ENCODE results near the gene PHLPP1. TPM values are rescaled to one million over a fixed set of nuclear protein-coding genes. Genes with fewer than 3 reads are reported as not detected.
A peak's percentile ranks its signal among the peaks of the same experiment; 100 is the strongest.

Gene PHLPP1
- total RNA-seq, 6 experiments from 2014 or later = 8.6 to 19.3 (median 17.0) TPM

- Histone ChIP-seq H3K4me3 (no peak overlapping the region), H3K27ac (no peak overlapping the region), H3K9me3 (no peaks in the 10 kb centered on the region), H3K4me1 (peaks cover 0 to 6% (median 0%) of the 10 kb centered on the region in 4 donors), H3K27me3 (no peaks in the 10 kb centered on the region), H3K36me3 (peaks cover 0 to 34% (median 12%) of the 10 kb centered on the region in 4 donors)
- intact Hi-C loops (cut with DNase I) = no loop called here
- WGBS (ENCODE audit: insufficient coverage, low coverage, low lambda C conversion rate, missing lambda C conversion rate) = 100% methylated on average over 1 of the region's 4 CpGs
- DNase-seq = no peak
- ATAC-seq = no peak
- no peak for TF ChIP-seq CTCF (IDR thresholded peaks at IDR 0.05)
- no peak for TF ChIP-seq POLR2A (IDR thresholded peaks at IDR 0.05)
Observed at GRCh38 chr18:62977512-62977911, 262.2 kb downstream of the PHLPP1 start.

- TF ChIP-seq POLR2A (IDR thresholded peaks at IDR 0.05) (no peak), CTCF (IDR thresholded peaks at IDR 0.05) (no peak)
- Histone ChIP-seq H3K9me3 (no peaks in the 10 kb centered on the region), H3K27ac (no peak overlapping the region), H3K4me1 (peaks cover 0 to 6% (median 0%) of the 10 kb centered on the region in 4 donors), H3K36me3 (peaks cover 0 to 30% (median 9%) of the 10 kb centered on the region in 4 donors), H3K4me3 (no peak overlapping the region), H3K27me3 (no peaks in the 10 kb centered on the region)
- intact Hi-C loops (cut with DNase I) = no loop called here
- WGBS (ENCODE audit: insufficient coverage, low coverage, low lambda C conversion rate, missing lambda C conversion rate) = 90% methylated on average over 2 of the region's 42 CpGs
- ATAC-seq = no peak
- no peak for DNase-seq
Observed at GRCh38 chr18:62978251-62979049, 263.1 kb downstream of the PHLPP1 start.

GRCh38 chr18:62979176-62979575, 263.8 kb downstream of the PHLPP1 start:
- intact Hi-C loops (cut with DNase I) = no loop called here
- 21% methylated on average over 3 of the region's 13 CpGs for whole genome bisulfite sequencing (ENCODE audit: insufficient coverage, low coverage, low lambda C conversion rate, missing lambda C conversion rate)
- Histone ChIP-seq H3K36me3 (peaks cover 0 to 30% (median 9%) of the 10 kb centered on the region in 4 donors), H3K9me3 (no peaks in the 10 kb centered on the region), H3K27me3 (no peaks in the 10 kb centered on the region), H3K4me3 (no peak overlapping the region), H3K4me1 (peaks cover 0 to 6% (median 0%) of the 10 kb centered on the region in 4 donors), H3K27ac (peak overlapping the region in 1 of 3 donors; percentile 22)
- peak; percentile 75 to 83 (median 79) for DNase-seq
- TF ChIP-seq CTCF (IDR thresholded peaks at IDR 0.05) = no peak
- no peak for TF ChIP-seq POLR2A (IDR thresholded peaks at IDR 0.05)
- peak; percentile 86 to 92 (median 91) for ATAC-seq

GRCh38 chr18:62979900-62980299, 264.6 kb downstream of the PHLPP1 start:
- no peaks in the 10 kb centered on the region for H3K27me3 ChIP-seq
- intact Hi-C loops (cut with DNase I) = loop anchor here (5.0 to 10.0 kb wide), 3 partner anchors 265 to 395 kb away; partner anchors contain the start of gene PHLPP1 (in 1 of the 2)
- no peaks in the 10 kb centered on the region for H3K9me3 ChIP-seq
- 59% methylated on average over 4 of the region's 4 CpGs for WGBS (ENCODE audit: insufficient coverage, low coverage, low lambda C conversion rate, missing lambda C conversion rate)
- TF ChIP-seq CTCF (IDR thresholded peaks at IDR 0.05) = no peak
- no peak for TF ChIP-seq POLR2A (IDR thresholded peaks at IDR 0.05)
- no peak for ATAC-seq
- H3K4me1 ChIP-seq = peaks cover 0 to 6% (median 0%) of the 10 kb centered on the region in 4 donors
- peaks cover 0 to 30% (median 9%) of the 10 kb centered on the region in 4 donors for H3K36me3 ChIP-seq
- no peak overlapping the region for H3K4me3 ChIP-seq
- H3K27ac ChIP-seq = peak overlapping the region in 1 of 3 donors; percentile 22
- no peak for DNase-seq
